HG03354 (cell line): ENCODE results near the gene NEB.
"Not testable (repeated sequence)": the region's sequence is repeated elsewhere in the genome, so short reads cannot be mapped to it uniquely, and the experiment has no call there.

ENCODE experiments used
- ATAC-seq: cut with Tn5 transposase; IDR thresholded peaks from one replicate; pipeline ENCODE4 v1.9.1; 2021; ENCODE audit warnings: mild to moderate bottlenecking; ENCODE audit not compliant: unreplicated experiment, poor library complexity, severe bottlenecking

The NEB gene

DNA sequence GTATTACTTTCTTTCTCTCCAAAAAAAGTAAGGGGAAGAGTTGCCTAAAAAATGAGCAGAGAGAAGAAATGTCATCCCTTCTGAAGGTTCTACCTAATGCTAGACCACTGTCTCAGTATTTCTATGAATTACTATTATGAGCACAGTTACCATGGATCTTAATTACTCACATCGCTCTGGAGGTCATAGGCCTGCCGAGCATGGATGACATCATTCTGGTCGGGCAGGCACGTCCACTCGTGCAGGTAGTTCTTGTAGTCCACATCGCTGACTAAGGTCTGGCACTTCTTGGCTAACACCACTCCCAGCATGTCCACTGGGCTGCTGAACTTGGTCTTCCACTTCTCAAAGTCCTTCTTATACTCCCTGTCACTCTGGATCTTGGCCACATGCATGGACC lies 106.9 kb downstream of the NEB start:
- ATAC-seq: no peak

DNA sequence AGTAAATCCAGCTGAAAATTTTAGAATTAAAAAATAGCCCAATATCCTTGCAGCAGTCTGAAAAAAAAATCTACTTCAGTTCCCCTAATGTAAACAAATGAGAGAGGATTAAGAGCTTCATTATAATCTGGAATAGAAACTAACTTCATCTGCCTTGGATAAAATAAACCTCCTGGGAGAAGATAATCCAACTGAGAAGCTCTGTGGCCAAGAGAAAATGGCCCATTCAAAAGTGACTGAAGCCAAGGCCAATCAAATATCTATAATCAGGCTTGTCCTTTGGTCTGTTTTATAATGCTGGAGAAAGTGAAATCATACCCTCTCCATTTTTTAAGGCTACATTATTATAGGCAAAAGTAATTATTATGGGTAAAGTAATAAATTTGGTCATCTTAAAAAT lies 110.0 kb downstream of the NEB start:
- no peak for ATAC-seq

DNA sequence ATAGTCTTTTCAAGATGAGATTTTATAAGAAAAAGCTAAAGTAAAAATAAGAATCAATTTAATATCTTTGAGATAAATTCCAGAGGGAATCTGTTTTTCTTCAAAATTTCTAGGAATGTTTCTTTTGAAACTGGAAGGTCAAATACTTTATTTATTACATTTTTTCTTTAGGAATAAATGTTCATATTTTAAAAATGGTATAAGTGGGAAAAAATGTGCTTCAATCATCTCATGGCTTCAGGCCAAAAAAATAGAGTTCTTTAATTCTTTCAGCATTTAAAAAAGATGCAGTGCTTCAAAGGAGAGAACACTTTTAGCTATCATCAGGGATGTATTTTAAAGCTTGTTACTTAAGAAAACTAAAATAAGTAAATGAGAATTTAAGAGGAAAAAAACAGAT lies 110.6 kb downstream of the NEB start:
- no peak for ATAC-seq

DNA sequence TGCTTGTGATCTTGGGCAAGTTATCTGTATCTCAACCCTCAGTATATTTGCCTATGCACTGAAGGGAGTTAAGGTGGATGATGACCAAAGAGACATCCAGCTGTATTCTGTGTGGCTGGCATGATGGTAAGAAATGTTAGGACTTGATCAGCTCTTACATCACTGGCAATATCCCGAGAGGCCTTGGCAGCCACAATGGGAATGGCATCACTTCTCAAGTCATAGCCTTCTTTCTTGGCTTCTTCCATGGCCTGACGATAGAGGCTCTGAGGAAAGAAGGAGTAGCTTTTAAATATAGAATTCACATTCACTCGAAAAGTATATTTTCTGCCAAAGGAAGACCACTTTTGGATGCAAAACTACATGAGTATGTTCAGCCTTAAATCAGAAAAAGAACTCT lies 113.5 kb downstream of the NEB start:
- ATAC-seq: no peak

DNA sequence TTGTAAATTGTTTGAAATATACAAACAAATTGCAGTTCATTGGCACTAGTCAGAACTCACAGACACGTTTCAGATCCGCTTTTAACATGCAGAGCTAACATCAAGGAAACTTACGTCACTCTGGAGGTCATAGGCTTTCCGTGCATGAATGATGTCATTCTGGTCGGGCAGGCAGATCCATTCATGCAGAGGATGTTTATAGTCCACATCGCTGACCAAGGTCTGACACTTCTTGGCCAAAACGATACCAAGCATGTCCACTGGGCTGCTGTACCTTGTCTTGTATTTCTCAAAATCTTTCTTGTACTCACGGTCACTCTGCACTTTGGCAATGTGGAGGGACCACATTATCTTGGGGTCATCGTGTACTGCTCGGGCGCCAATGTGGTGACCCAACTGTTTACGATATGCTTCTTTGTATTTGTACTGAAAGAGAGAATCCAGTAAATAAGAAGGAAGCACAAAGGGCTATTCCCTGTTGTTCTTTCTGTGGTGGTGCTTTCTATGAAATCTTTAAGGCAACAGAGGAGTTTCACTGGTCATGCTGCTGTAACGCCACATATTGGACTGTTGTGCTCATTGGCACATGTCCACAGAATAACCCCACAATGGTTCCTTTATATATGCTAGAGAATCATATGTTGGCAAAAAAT lies 114.8 kb downstream of the NEB start:
- peak; percentile 62 for ATAC-seq

DNA sequence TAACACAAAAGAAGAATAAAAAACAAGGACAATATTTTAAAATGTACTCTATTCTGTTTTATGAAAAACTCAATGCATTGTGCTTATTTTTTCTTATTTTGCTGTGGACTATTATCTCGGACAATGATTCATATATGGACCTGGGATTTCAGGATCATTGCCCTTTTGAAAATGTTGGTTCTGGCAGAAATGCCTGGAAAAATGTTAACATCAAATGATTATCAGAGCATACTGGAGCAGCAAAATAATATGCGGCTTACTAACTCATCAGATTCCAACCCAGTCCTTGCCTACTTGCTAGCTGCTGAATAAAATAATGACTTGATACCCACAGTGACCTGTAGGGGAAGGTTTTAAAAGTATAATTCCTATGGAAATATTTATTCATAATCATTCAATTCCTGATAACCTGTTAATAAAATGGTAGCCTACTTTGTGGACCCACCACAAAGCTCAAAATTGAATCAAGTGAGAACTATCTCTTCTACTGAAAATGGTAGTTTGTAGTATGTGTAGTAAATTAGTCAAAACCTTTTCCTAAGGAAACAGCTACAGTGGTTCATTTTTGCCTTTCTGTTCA lies 117.4 kb downstream of the NEB start:
- no peak for ATAC-seq

DNA sequence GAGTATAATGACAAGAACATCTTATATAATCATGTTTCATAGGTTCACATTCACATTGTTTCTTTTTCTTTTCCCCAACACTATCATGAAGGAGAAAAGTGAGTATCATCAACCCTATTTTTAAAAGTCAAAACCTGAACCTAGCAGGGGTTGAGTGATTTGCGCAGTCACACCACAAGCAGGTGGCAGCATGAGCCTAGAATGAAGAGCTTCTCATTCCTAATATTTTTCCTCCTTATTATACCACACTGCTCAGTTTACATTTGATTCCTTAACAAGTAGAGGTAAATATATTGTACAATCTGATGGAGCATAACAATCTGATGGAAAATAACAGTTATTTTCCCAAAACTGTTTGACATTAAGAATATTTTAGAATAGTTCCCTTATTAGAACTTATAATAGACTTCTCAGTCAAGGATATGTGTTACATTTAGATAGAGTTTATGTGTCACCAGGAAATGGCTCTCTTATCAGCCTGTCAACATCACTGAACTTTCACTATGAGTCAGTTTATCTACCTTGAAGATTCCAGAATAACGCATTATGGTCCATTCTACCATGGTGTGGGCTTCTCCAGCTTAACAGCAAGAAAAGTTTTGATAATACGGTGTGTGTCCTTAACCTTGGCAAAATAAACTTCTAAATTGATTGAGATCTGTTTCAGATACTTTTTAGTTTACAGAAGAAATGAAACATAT lies 119.5 kb downstream of the NEB start:
- ATAC-seq: no peak

DNA sequence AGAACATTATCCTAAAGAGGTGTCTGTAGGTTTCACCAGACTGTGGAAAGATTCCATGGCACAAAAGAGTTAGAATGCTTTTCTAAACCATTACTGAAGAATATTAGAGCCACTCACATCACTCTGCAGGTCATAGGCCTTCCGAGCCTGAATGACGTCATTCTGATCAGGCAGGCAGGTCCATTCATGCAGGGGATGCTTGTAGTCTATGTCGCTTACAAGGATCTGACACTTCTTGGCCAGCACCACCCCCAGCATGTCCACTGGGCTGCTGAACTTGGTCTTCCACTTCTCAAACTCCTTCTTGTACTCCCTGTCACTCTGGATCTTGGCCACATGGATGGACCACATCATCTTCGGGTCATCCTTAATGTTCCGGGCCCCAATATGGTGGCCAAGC lies 120.1 kb downstream of the NEB start:
- no peak for ATAC-seq

DNA sequence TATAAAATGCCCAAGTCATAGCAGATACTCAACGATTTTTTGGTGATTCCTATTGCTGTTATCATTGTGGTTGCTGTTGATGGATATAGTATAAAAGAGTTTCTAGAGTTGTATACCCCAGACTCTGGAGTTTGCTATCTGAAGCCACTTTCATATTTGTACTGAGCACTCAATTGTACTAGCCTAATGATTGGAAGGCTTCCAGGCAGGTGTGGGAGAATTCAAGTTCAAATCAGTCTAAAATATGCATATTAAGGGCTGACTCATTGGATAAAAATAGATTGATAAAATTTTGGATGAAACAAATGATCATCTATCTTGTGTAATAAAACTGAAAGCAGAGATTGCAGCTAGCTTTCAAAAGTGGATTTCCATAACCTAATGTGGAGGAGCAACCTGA lies 122.9 kb downstream of the NEB start:
- ATAC-seq: no peak

DNA sequence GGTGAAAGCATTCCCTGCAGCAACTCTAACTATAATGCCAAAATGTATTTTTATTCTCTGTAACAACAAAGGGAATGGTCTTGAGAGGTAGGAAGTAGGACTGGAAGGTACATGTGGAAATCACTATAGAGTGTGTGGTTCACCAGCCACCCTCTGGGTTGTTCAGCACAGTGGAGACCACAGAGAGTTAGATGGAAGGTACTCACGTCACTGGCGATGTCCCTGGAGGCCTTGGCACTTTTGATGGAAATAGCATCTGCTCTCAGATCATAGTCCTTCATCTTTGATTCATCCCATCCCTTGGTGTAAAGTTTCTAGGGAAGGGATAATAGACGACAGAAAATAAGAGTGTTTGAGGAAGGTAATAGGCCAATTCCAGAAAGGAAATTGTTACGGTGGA lies 124.0 kb downstream of the NEB start:
- no peak for ATAC-seq

DNA sequence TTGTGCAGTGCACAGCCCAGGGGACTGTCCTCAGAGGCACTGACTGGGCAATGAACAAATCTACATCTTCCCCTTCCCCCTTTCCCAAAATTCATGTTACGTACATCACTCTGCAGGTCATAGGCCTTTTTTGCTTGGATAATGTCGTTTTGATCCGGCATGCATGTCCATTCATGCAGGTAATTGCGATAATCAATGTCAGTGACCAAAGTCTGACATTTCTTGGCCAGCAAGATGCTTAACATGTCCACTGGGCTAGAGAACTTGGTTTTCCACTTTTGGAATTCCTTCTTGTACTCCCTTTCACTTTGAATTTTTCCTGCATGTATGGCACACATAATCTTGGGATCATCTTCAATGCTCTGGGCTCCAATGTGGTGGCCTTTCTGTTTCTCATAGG lies 124.6 kb downstream of the NEB start:
- no peak for ATAC-seq

DNA sequence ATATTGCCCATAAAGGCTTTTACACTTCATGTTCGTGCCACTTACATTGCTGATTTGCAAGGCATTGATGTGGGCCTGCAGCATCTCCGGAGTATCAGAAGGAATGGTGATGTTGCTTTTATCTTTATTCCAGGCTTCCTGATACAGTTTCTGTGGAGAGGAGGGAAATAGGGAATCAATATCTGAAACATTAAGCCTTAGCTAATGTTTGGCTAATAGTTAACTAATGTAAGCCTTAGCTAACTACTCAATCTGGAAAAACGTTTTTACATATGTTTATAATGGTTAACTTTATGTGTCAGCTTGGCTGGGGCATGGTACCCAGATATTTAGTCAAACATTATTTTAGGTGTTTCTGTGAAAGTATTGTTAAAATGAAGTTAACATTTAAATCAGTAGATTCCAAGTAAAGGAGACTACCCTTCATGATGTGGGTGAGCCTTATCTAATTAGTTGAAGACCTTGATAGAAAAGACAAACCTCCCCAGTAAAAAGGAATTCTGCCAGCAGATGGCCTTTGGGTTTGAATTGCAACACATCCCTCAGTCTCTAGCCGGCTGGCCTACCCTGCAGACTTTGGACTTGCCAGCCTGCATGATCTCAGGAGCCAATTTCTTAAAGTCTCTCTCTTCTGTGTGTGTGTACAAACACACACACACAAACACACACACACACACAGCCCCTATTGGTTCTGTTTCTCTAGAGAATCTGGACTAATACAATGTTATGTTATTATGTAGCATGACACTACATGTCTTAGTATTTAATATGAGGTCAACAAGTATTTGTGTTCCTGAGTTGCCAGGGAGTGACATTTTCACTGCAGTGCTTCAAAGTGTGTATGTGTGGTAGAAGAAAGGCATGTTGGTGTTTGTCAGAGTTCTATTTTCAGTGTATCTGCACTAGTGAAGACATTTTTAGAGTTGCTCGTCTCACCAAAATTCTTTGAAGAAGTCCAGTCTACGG lies 126.5 kb downstream of the NEB start:
- not testable (repeated sequence) for ATAC-seq

DNA sequence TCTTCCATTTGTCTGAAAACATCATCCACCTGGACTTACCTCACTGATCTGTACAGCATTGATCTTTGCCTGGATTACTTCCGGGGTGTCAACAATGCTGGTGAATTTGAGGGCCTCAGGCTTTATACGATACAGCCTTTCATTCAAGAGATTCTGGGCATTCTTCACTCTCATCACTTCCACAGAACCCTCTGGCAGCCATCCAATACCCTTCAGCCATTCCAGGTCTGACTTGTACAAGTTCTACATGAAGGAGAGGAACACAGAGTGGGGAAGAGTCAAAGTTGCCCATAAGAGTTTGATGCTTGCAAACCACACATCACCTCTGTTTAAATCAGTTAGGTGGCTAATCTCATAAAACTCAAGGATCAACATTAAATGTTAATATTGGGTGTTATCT lies 130.7 kb downstream of the NEB start:
- ATAC-seq: not testable (repeated sequence)

DNA sequence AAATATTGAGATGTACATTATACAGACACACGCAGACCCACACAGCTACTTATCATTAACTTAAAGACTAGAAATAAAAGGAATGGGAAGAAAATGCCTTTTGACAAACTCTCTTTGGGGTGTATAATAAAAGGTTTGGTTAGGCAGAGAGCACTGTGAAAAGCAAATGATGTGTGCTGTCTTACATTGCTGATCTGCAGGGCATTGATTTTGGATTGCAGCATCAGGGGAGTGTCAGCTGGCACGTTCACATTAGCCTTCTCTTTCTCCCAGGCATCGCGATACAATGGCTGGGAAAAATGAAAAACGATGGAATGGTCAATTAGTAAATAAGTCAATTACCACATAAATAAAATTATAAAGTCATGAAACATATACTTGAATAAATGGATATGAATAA lies 131.9 kb downstream of the NEB start:
- not testable (repeated sequence) for ATAC-seq

DNA sequence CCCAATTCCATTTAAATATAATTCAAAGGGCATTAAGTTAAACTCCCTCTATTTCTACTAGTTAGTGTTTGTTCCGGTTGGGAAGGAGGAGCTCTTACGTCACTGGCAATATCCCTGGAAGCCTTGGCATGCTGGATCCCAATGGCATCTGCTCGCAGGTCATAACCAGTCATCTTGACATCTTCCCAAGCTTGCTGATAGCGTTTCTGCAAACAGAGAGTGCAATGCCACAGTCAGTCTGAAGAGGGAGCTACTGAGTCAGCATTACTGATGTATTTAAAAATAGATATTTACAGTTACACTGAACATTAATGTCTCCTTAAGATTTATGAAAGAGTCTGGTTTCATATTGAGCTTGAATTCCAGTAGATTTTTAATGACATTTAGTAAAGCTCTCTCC lies 132.5 kb downstream of the NEB start:
- peak; percentile 69 for ATAC-seq

DNA sequence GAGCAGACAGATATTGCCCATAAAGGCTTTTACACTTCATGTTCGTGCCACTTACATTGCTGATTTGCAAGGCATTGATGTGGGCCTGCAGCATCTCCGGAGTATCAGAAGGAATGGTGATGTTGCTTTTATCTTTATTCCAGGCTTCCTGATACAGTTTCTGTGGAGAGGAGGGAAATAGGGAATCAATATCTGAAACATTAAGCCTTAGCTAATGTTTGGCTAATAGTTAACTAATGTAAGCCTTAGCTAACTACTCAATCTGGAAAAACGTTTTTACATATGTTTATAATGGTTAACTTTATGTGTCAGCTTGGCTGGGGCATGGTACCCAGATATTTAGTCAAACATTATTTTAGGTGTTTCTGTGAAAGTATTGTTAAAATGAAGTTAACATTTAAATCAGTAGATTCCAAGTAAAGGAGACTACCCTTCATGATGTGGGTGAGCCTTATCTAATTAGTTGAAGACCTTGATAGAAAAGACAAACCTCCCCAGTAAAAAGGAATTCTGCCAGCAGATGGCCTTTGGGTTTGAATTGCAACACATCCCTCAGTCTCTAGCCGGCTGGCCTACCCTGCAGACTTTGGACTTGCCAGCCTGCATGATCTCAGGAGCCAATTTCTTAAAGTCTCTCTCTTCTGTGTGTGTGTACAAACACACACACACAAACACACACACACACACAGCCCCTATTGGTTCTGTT lies 137.2 kb downstream of the NEB start:
- ATAC-seq: not testable (repeated sequence)

DNA sequence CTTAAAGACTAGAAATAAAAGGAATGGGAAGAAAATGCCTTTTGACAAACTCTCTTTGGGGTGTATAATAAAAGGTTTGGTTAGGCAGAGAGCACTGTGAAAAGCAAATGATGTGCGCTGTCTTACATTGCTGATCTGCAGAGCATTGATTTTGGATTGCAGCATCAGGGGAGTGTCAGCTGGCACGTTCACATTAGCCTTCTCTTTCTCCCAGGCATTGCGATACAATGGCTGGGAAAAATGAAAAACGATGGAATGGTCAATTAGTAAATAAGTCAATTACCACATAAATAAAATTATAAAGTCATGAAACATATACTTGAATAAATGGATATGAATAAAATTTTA lies 142.4 kb downstream of the NEB start:
- ATAC-seq: not testable (repeated sequence)

DNA sequence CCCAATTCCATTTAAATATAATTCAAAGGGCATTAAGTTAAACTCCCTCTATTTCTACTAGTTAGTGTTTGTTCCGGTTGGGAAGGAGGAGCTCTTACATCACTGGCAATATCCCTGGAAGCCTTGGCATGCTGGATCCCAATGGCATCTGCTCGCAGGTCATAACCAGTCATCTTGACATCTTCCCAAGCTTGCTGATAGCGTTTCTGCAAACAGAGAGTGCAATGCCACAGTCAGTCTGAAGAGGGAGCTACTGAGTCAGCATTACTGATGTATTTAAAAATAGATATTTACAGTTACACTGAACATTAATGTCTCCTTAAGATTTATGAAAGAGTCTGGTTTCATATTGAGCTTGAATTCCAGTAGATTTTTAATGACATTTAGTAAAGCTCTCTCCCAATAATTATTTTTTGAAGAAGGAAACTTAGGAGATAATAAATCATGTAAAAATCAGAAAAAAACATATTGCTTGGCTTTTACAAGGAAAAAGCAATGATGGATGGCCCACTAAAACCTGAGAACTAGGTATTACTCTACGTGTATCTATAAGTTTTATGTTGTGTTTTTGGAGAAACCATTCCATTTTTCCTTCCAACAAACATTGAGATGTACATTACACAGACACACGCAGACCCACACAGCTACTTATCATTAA lies 142.9 kb downstream of the NEB start:
- ATAC-seq: peak; percentile 71

DNA sequence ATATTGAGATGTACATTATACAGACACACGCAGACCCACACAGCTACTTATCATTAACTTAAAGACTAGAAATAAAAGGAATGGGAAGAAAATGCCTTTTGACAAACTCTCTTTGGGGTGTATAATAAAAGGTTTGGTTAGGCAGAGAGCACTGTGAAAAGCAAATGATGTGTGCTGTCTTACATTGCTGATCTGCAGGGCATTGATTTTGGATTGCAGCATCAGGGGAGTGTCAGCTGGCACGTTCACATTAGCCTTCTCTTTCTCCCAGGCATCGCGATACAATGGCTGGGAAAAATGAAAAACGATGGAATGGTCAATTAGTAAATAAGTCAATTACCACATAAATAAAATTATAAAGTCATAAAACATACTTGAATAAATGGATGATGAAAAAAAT lies 153.0 kb downstream of the NEB start:
- ATAC-seq: not testable (repeated sequence)
